ENCODE data around the gene TRMT2B.

DNA sequence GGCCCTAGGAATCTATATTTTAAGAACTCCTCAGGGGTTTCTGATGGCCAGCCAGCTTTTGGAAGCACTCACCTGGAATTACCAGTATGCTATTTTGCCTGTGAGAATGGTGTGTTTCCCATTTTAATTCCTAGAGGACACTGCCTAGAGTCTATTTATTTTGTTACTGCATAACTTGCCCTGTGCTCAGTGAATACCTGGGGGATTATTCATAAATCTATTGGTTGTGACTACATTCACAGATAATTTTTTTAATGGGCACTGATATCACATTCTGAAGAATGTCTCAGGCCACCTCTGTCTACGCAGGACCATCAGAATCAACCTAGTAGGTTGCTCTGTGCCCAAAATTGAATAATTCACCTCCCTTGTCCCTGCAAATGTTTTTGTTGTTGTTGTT is 75.7 kb downstream of the TRMT2B start:
- TF ChIP-seq, protein P1, sequence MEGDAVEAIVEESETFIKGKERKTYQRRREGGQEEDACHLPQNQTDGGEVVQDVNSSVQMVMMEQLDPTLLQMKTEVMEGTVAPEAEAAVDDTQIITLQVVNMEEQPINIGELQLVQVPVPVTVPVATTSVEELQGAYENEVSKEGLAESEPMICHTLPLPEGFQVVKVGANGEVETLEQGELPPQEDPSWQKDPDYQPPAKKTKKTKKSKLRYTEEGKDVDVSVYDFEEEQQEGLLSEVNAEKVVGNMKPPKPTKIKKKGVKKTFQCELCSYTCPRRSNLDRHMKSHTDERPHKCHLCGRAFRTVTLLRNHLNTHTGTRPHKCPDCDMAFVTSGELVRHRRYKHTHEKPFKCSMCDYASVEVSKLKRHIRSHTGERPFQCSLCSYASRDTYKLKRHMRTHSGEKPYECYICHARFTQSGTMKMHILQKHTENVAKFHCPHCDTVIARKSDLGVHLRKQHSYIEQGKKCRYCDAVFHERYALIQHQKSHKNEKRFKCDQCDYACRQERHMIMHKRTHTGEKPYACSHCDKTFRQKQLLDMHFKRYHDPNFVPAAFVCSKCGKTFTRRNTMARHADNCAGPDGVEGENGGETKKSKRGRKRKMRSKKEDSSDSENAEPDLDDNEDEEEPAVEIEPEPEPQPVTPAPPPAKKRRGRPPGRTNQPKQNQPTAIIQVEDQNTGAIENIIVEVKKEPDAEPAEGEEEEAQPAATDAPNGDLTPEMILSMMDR (IDR thresholded peaks at IDR 0.05) = no peak
- no peak for TF ChIP-seq POLR2A (IDR thresholded peaks at IDR 0.05)
